HG02981 (cell line): ENCODE data around the gene MBNL2.

Experiments used
- ATAC-seq: cut with Tn5 transposase; IDR thresholded peaks from one replicate; pipeline ENCODE4 v1.9.1; 2021; ENCODE audit warnings: mild to moderate bottlenecking, moderate library complexity; ENCODE audit not compliant: unreplicated experiment

Gene MBNL2

GRCh38 chr13:97249796-97250495 lies 27.8 kb downstream of the MBNL2 start:
- no peak for ATAC-seq

- ATAC-seq = no peak
Measured at GRCh38 chr13:97250560-97250959, 28.4 kb downstream of the MBNL2 start.

- no peak for ATAC-seq
Measured at GRCh38 chr13:97252735-97253134, 30.6 kb downstream of the MBNL2 start.

- no peak for ATAC-seq
Measured at GRCh38 chr13:97253581-97254293, 31.6 kb downstream of the MBNL2 start.

- ATAC-seq = no peak
Measured at GRCh38 chr13:97254816-97255215, 32.7 kb downstream of the MBNL2 start.

GRCh38 chr13:97255515-97256021 lies 33.4 kb downstream of the MBNL2 start:
- no peak for ATAC-seq

- ATAC-seq = no peak
Measured at GRCh38 chr13:97256343-97256783, 34.2 kb downstream of the MBNL2 start.

GRCh38 chr13:97257228-97257755 lies 35.2 kb downstream of the MBNL2 start:
- no peak for ATAC-seq

- ATAC-seq = peak; percentile 62
Measured at GRCh38 chr13:97257800-97258799, 36.0 kb downstream of the MBNL2 start.

- no peak for ATAC-seq
Measured at GRCh38 chr13:97258801-97259200, 36.7 kb downstream of the MBNL2 start.

GRCh38 chr13:97259410-97259797 lies 37.3 kb downstream of the MBNL2 start:
- no peak for ATAC-seq

GRCh38 chr13:97259798-97260714 lies 37.9 kb downstream of the MBNL2 start:
- no peak for ATAC-seq

- peak; percentile 55 for ATAC-seq
Measured at GRCh38 chr13:97261254-97262005, 39.3 kb downstream of the MBNL2 start.

- ATAC-seq = no peak
Measured at GRCh38 chr13:97262058-97262457, 39.9 kb downstream of the MBNL2 start.

- no peak for ATAC-seq
Measured at GRCh38 chr13:97263160-97263559, 41.0 kb downstream of the MBNL2 start.

GRCh38 chr13:97264663-97265062 lies 42.5 kb downstream of the MBNL2 start:
- ATAC-seq = no peak

- ATAC-seq = no peak
Measured at GRCh38 chr13:97266332-97266731, 44.2 kb downstream of the MBNL2 start.

GRCh38 chr13:97266772-97267417 lies 44.8 kb downstream of the MBNL2 start:
- no peak for ATAC-seq
